ENCODE results near the gene IL1RL1.

Gene IL1RL1

DNA sequence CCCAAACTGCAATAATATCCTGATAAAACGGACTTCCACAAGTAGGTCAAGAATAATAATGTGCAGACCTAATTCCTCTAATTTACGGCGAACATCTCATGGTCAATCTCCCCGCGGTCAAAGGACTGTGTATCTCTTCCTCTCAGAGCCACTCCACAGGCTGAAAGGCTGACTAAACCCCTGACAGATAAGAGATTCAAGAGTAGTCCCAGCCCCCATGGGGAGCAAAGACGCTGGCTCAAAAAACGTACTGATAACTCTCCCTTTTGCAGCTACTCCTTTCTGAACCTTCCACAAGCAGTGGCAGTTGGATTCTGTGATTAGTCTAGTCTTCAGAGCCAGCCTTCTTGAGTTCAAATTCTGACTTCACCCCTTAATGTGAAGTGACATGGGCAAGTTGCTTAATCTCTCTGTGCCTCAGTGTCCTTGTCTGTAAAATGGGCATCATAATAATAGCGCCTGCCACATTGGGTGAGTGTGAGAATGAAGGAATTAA, 24.6 kb downstream of the IL1RL1 start:
- no peak for DNase-seq (ENCODE audit: low spot score)

GRCh38 chr2:102336502-102336945, 25.2 kb downstream of the IL1RL1 start:
- no peak for DNase-seq (ENCODE audit: low spot score)

DNA sequence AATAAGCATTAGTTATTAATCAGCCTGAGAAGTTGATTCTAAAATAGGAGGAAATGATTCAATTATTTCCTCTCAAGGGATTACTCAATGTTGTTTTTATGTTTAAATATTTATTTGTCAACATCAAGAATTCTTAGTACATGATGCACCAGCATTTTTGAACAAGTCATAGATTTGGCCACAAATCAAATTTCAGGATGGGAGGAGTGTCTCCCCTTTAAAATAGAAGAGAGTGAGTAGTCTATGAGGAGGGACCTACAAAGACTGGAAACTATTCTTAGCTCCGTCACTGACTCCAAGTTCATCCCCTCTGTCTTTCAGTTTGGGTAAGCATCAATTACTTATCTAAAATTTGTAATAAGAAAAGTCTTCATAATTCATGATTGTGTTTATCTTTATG, 25.6 kb downstream of the IL1RL1 start:
- DNase-seq (ENCODE audit: low spot score) = no peak

- DNase-seq (ENCODE audit: low spot score) = no peak
Observed at GRCh38 chr2:102337481-102338386, 26.4 kb downstream of the IL1RL1 start.

DNA sequence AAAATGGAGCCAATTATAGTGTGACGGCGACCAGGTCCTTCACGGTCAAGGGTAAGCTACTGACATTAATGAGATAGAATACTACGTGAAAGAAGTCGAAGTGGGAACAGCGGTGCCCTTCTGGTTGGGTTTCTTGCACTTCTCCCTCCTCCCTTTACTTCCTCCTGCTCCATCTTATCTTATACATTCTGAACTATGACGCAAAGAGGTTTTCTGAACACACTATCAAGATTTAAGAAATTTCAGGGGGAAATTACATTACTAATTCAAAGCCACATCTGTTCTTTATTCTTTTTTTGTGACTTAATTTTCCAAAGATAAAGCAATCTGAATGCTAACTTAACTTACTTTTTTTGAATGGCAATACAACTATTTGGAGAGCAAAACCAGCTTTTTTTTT, 29.4 kb downstream of the IL1RL1 start:
- DNase-seq (ENCODE audit: low spot score) = no peak

- no peak for DNase-seq (ENCODE audit: low spot score)
Observed at GRCh38 chr2:102342888-102343287, 31.5 kb downstream of the IL1RL1 start.

- no peak for DNase-seq (ENCODE audit: low spot score)
Observed at GRCh38 chr2:102344397-102344796, 33.0 kb downstream of the IL1RL1 start.

DNA sequence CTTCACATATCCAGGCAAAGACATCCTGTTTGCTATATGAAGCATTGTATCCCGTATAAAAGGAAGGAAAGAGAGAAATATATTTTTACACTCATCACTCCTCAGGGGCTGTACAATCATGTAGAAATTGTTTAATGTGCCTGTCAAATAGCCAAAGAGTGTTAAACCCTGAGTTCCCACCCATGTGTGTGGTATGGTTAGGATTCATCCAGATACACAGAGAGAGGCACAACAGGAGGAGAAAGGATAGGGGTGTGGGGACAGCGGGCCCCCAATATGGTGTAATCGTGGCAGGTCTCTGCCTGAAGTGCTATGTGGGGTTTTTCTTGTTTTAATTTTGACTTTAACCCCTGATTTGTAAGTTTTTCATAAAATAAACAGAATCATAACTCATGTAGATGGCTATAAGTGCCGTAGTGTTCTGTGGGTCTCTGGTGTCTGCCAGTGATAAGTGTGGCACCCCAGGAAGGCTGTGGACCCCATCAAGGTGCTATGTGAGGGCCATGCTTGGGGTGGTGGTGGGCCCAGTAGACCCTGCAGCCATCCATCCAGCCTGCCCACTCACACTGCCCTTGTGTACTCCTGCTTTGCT, 34.1 kb downstream of the IL1RL1 start:
- no peak for DNase-seq (ENCODE audit: low spot score)

DNA sequence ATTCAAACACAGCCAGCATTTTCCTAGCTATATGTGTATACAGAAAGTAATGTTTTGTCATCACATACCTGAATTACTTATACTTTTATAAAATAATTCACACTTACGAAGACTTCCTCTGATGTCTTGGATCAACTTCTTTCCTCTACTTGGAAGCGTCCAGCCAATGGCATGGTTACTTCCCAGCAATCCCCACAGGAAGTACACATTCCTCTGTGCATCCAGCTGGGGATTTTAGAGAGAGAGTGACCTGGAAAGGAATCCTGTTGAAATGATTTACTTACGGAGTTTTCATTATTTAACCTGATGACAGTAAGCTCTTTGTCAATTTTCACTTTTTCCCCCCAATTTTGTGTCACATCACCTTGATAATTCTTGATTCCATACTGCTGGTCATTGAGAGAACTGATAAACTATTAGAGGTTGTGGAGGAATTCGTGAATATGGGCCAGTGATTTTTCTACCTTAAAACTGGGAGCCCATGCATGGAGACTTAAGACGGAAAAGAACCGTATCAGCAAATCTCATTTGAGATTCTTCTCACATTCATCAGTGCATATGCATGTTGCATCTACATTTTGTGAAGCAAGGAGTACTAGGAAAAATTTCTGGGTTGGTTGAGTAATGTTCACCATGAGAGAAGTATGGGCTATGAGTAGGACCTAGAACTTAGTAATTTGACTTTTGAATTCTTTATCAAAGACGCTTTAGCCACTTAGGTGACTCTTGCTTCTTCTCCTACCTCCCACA, 35.2 kb downstream of the IL1RL1 start:
- DNase-seq (ENCODE audit: low spot score) = no peak

DNA sequence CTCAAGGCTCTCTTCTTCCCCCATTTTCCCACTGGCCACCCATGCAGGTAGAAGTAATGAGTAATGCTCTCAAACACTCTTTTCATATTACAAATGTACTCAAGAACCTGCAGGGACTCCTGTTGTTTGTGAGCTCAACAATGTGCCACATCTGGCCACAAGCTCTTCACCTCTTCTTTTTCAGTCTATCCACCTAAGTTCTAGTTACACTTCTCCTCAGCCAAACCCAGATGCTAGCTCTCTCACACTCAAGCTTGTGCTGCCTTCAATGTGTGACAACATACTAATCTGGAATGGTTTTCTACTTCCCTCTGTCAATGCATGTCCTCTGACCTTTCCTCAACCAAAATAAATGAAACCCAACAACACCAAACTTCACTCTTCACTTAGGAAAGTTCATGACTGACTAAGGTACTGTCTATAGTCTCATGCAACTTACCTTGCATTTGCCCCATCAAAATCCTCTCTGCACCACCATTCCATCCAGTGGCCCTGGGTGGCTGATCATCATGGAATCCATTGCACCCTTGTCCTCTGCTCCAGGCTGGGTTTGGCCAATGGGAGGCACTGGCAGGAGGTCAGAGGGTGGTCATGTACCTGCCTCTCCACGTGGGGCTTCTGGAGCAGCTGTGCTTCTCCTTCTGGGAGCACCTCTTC, 38.9 kb downstream of the IL1RL1 start:
- no peak for DNase-seq (ENCODE audit: low spot score)

GRCh38 chr2:102355526-102356380, 44.4 kb downstream of the IL1RL1 start, which contains the start of gene IL18R1:
IL18R1 (plus strand) TSS chr2:102355796; CDS start chr2:102362661, 6,865 bp downstream.
- DNase-seq (ENCODE audit: low spot score) = peak; percentile 63

- DNase-seq (ENCODE audit: low spot score) = no peak
Observed at GRCh38 chr2:102356381-102356712, 45.0 kb downstream of the IL1RL1 start.

GRCh38 chr2:102356741-102357140, 45.4 kb downstream of the IL1RL1 start:
- DNase-seq (ENCODE audit: low spot score) = no peak

- DNase-seq (ENCODE audit: low spot score) = no peak
Observed at GRCh38 chr2:102357937-102358336, 46.6 kb downstream of the IL1RL1 start.

- peak; percentile 30 for DNase-seq (ENCODE audit: low spot score)
Observed at GRCh38 chr2:102358496-102358895, 47.1 kb downstream of the IL1RL1 start.

DNA sequence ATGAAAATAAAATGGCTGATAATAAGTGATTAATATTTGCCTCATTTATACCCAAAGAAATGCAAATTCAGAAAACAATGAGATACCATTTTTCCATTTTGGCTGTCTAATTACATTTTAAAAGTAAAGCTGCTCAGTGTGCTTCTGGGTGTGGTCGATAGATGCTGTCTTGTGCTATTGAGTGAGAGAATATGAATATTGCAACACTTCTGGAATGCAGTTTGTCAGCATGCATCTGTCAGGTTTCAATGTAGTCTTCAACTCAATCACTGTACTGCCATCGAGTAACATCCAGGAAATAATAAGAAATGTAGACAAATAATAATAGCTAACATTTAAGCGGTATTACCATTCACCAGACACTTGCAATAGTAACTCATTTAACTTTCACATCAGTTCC, 48.2 kb downstream of the IL1RL1 start:
- DNase-seq (ENCODE audit: low spot score) = no peak

- no peak for DNase-seq (ENCODE audit: low spot score)
Observed at GRCh38 chr2:102361632-102362241, 50.4 kb downstream of the IL1RL1 start.

- no peak for DNase-seq (ENCODE audit: low spot score)
Observed at GRCh38 chr2:102365763-102366162, 54.4 kb downstream of the IL1RL1 start.

GRCh38 chr2:102366406-102367112, 55.2 kb downstream of the IL1RL1 start:
- DNase-seq (ENCODE audit: low spot score) = peak; percentile 15

Data from CD4-positive, alpha-beta T cell treated with Interleukin-6 at 100 ng/mL for 8 hours (primary cell).